ENCODE measurements around the gene ARL5B.
"Not testable (repeated sequence)": the region's sequence is repeated elsewhere in the genome, so short reads cannot be mapped to it uniquely, and the experiment has no call there.

ARL5B gene

GRCh38 chr10:18639719-18640118 lies 19.5 kb upstream of the ARL5B start:
- not testable (repeated sequence) for H2AFZ ChIP-seq (ENCODE audit: low read depth, low read length); H3K9me3 ChIP-seq (ENCODE audit: low read length); H3K4me3 ChIP-seq (ENCODE audit: low read length); H3K36me3 ChIP-seq (ENCODE audit: insufficient read depth, low read length); H3K4me1 ChIP-seq (ENCODE audit: insufficient read depth, low read length); H3K27me3 ChIP-seq (ENCODE audit: insufficient read depth, low read length)

- Histone ChIP-seq H3K27me3 (ENCODE audit: insufficient read depth, low read length) (no peaks in the 10 kb centered on the region), H3K36me3 (ENCODE audit: insufficient read depth, low read length) (peaks cover 6% of the 10 kb centered on the region), H3K4me3 (ENCODE audit: low read length) (no peak overlapping the region), H3K4me1 (ENCODE audit: insufficient read depth, low read length) (peaks cover 21% of the 10 kb centered on the region), H2AFZ (ENCODE audit: low read depth, low read length) (no peak overlapping the region), H3K9me3 (ENCODE audit: low read length) (no peaks in the 10 kb centered on the region)
Measured at GRCh38 chr10:18647151-18647550, 12.1 kb upstream of the ARL5B start.

GRCh38 chr10:18647945-18648344 lies 11.3 kb upstream of the ARL5B start:
- Histone ChIP-seq H3K4me3 (ENCODE audit: low read length) (no peak overlapping the region), H3K9me3 (ENCODE audit: low read length) (no peaks in the 10 kb centered on the region)

DNA sequence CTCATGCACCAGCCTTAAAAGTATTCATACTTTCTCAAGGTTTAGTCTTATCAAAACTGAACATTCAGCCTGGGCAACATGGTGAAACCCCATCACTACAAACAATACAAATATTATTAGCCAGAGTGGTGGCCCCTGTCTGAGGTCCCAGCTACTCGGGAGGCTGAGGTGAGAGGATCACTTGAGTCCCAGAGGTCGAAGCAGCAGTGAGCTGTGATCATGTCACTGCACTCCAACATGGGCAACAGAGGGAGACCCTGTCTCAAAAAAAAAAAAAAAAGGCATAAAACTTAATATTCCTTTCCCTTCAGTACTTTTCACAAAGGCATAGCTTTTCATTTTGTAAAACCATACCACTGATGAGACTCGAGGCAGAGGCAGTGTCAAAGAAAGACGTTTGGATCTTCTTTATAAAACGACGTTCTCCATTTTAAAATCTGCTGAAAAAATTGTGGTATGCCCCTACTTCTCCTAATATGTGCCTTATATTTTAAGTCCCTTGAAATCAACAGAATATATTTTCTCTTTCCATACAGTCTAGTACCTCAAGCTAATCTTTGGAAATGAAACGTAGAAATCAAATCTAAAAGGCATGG lies 9.8 kb upstream of the ARL5B start:
- Histone ChIP-seq H3K4me1 (ENCODE audit: insufficient read depth, low read length) (peaks cover 23% of the 10 kb centered on the region), H3K4me3 (ENCODE audit: low read length) (peak overlapping the region; percentile 61), H3K27me3 (ENCODE audit: insufficient read depth, low read length) (no peaks in the 10 kb centered on the region), H3K9me3 (ENCODE audit: low read length) (no peaks in the 10 kb centered on the region), H3K36me3 (ENCODE audit: insufficient read depth, low read length) (peaks cover 9% of the 10 kb centered on the region), H2AFZ (ENCODE audit: low read depth, low read length) (no peak overlapping the region)

More at GRCh38 chr10:18647945-18648344, 11.3 kb upstream of the ARL5B start:
- H2AFZ ChIP-seq (ENCODE audit: low read depth, low read length): no peak overlapping the region
- H3K4me1 ChIP-seq (ENCODE audit: insufficient read depth, low read length): peaks cover 23% of the 10 kb centered on the region
- H3K27me3 ChIP-seq (ENCODE audit: insufficient read depth, low read length): no peaks in the 10 kb centered on the region
- H3K36me3 ChIP-seq (ENCODE audit: insufficient read depth, low read length): peaks cover 4% of the 10 kb centered on the region

GRCh38 chr10:18650404-18650997 lies 8.7 kb upstream of the ARL5B start:
- H3K4me3 ChIP-seq (ENCODE audit: low read length): peak overlapping the region; percentile 61
- H3K36me3 ChIP-seq (ENCODE audit: insufficient read depth, low read length): peaks cover 9% of the 10 kb centered on the region
- H3K9me3 ChIP-seq (ENCODE audit: low read length): no peaks in the 10 kb centered on the region

DNA sequence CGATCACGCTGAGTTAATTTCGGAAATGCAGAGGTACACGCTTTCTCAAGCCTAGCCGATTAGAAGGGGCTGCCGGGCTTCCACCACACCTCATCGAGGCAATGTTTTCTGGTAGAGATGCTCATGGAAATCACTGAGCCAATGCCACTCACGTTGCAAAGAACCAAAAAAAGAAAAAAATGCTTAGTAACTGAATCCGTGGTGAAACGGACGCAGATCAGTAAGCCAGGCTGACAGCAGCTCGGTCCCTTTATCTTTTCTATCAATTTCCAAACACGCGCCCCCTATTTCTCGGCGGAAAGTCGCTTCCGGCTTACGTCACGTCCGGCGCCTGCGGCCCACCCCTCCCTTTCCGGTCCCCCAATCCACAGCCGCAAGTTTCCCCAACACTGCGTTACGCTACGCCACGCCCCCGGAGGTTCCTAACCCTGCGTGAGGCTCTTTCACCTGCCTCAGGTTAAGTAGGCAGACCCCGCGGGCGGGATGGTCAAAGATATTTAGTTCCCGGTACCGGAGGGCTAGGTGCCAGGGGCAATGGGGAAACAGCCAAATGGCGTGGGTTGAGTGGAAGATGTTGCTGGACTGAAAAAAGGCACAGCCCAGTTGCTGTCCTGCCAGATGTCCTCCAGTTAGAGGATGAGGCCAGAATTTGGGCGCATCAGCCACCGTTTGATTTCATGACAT lies 7.8 kb upstream of the ARL5B start, which contains the start of gene NSUN6:
Gene NSUN6 (minus strand): TSS at position 264 of the 684 bp plus-strand sequence. CDS start 384 bp downstream, outside the sequence.
- peaks cover 23% of the 10 kb centered on the region for H3K4me1 ChIP-seq (ENCODE audit: insufficient read depth, low read length)
- H3K27me3 ChIP-seq (ENCODE audit: insufficient read depth, low read length): no peaks in the 10 kb centered on the region
- no peaks in the 10 kb centered on the region for H3K9me3 ChIP-seq (ENCODE audit: low read length)
- peak within 1 kb of the TSS; percentile 72 for H2AFZ ChIP-seq (ENCODE audit: low read depth, low read length)
- H3K36me3 ChIP-seq (ENCODE audit: insufficient read depth, low read length): peaks cover 9% of the 10 kb centered on the region
- peak within 1 kb of the TSS; percentile 61 for H3K4me3 ChIP-seq (ENCODE audit: low read length)

More at GRCh38 chr10:18650404-18650997, 8.7 kb upstream of the ARL5B start:
- peak overlapping the region; percentile 17 for H2AFZ ChIP-seq (ENCODE audit: low read depth, low read length)
- peaks cover 23% of the 10 kb centered on the region for H3K4me1 ChIP-seq (ENCODE audit: insufficient read depth, low read length)
- no peaks in the 10 kb centered on the region for H3K27me3 ChIP-seq (ENCODE audit: insufficient read depth, low read length)

DNA sequence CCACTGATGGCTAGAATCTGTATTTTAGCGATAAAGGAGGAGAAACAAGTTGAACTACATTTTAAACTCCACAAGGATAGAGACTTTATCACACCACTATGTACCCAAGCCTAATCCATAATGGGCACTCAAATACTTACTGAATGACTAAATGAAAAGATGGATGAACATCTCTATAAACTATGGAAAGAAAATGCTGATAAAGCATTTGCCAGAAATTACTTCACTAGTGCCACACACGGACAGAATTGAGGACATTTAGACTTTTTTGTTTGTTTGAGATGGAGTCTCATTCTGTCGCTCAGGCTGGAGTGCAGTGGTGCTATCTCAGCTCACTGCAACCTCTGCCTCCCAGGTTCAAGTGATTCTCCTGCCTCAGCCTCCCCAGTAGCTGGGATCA lies 6.1 kb upstream of the ARL5B start:
- no peaks in the 10 kb centered on the region for H3K27me3 ChIP-seq (ENCODE audit: insufficient read depth, low read length)
- H3K9me3 ChIP-seq (ENCODE audit: low read length): no peaks in the 10 kb centered on the region
- peaks cover 5% of the 10 kb centered on the region for H3K36me3 ChIP-seq (ENCODE audit: insufficient read depth, low read length)
- no peak overlapping the region for H3K4me3 ChIP-seq (ENCODE audit: low read length)
- peaks cover 26% of the 10 kb centered on the region for H3K4me1 ChIP-seq (ENCODE audit: insufficient read depth, low read length)
- no peak overlapping the region for H2AFZ ChIP-seq (ENCODE audit: low read depth, low read length)

GRCh38 chr10:18656724-18657123 lies 2.5 kb upstream of the ARL5B start:
- H3K4me1 ChIP-seq (ENCODE audit: insufficient read depth, low read length): peaks cover 20% of the 10 kb centered on the region
- H3K4me3 ChIP-seq (ENCODE audit: low read length): no peak overlapping the region
- peaks cover 5% of the 10 kb centered on the region for H3K36me3 ChIP-seq (ENCODE audit: insufficient read depth, low read length)
- H3K9me3 ChIP-seq (ENCODE audit: low read length): no peaks in the 10 kb centered on the region
- H3K27me3 ChIP-seq (ENCODE audit: insufficient read depth, low read length): no peaks in the 10 kb centered on the region
- H2AFZ ChIP-seq (ENCODE audit: low read depth, low read length): no peak overlapping the region

DNA sequence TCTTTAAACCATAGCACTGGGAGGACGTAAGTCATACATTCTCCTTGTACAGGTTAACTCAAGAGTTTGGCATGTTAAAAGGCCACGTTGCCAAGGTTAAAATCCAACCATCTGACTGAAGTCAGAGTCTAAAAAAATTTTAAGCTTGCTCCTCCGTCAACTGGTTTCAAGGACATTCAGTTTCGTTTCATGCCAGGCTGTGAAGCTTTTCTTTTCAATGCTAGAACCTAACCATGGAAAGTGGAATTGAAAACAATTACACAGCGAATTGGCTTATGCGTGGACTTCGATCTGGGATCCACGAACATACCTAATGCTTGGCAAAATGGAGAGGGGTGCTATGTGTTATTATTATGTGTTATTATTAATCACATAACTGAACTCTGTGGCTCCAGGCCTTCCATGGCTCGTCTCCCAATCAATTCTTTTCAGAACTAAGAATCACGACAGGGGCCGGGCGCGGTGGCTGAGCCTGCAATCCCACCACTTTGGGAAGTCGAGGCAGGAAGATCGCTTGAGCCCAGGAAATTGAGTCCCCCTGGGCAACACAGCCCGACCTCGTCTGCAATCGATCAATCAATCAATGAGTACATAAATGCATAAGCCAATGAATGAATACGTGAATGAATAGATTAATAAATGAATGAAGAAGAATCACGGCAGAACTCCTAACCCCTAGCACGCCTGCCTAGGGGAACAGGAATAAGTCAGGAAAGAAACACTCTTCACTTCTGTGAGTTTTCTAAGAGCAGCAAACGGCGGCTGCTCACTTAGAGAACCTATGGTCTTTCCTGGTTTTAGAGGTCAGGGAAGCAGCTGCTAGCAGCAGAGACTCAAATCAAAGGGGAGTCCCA lies 733 bp upstream of the ARL5B start:
- Histone ChIP-seq H3K4me1 (ENCODE audit: insufficient read depth, low read length) (peaks cover 16% of the 10 kb centered on the region), H3K36me3 (ENCODE audit: insufficient read depth, low read length) (peaks cover 5% of the 10 kb centered on the region), H3K4me3 (ENCODE audit: low read length) (peak overlapping the region; percentile 96), H2AFZ (ENCODE audit: low read depth, low read length) (peak overlapping the region; percentile 86), H3K9me3 (ENCODE audit: low read length) (no peaks in the 10 kb centered on the region), H3K27me3 (ENCODE audit: insufficient read depth, low read length) (no peaks in the 10 kb centered on the region)

GRCh38 chr10:18659819-18660535 lies 746 bp downstream of the ARL5B start:
- peaks cover 16% of the 10 kb centered on the region for H3K4me1 ChIP-seq (ENCODE audit: insufficient read depth, low read length)
- H3K4me3 ChIP-seq (ENCODE audit: low read length): peak overlapping the region; percentile 96
- no peaks in the 10 kb centered on the region for H3K36me3 ChIP-seq (ENCODE audit: insufficient read depth, low read length)
- H3K27me3 ChIP-seq (ENCODE audit: insufficient read depth, low read length): no peaks in the 10 kb centered on the region
- peak overlapping the region; percentile 85 for H2AFZ ChIP-seq (ENCODE audit: low read depth, low read length)
- peaks cover 2% of the 10 kb centered on the region for H3K9me3 ChIP-seq (ENCODE audit: low read length)

DNA sequence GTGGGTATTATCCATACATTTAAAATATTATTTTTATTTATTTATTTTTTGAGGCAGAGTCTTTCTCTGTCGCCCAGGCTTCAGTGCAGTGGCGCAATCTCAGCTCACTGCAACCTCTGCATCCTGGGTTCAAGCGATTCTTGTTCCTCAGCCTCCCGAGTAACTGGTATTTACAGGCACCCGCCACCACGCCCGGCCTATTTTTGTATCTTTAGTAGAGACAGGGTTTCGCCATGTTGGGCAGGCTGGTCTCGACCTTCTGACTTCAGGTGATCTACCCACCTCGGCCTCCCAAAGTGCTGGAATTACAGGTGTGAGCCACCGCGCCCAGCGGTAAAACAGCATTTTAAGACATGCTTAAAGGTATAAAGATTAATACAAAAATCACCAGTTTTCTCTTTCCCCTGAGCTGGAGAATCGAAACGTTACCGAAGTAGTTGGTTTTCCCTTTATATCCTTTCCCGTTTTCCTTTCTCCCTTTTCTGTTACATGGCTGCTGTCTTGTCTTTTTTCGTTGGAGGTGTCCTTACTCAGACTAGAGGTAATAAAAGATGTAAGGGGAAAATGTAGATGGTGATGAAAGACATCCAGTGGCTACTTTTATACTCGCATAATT lies 1.7 kb downstream of the ARL5B start:
- H3K4me3 ChIP-seq (ENCODE audit: low read length): peak overlapping the region; percentile 96
- H2AFZ ChIP-seq (ENCODE audit: low read depth, low read length): no peak overlapping the region
- no peaks in the 10 kb centered on the region for H3K36me3 ChIP-seq (ENCODE audit: insufficient read depth, low read length)

GRCh38 chr10:18664841-18665478 lies 5.7 kb downstream of the ARL5B start:
- Histone ChIP-seq H2AFZ (ENCODE audit: low read depth, low read length) (no peak overlapping the region), H3K4me3 (ENCODE audit: low read length) (no peak overlapping the region), H3K27me3 (ENCODE audit: insufficient read depth, low read length) (no peaks in the 10 kb centered on the region), H3K36me3 (ENCODE audit: insufficient read depth, low read length) (peaks cover 19% of the 10 kb centered on the region), H3K4me1 (ENCODE audit: insufficient read depth, low read length) (peaks cover 8% of the 10 kb centered on the region), H3K9me3 (ENCODE audit: low read length) (peaks cover 2% of the 10 kb centered on the region)

More for the DNA sequence above, 1.7 kb downstream of the ARL5B start:
- peaks cover 16% of the 10 kb centered on the region for H3K4me1 ChIP-seq (ENCODE audit: insufficient read depth, low read length)
- H3K27me3 ChIP-seq (ENCODE audit: insufficient read depth, low read length): no peaks in the 10 kb centered on the region
- H3K9me3 ChIP-seq (ENCODE audit: low read length): peaks cover 2% of the 10 kb centered on the region
